T-helper 9 cell (primary cell): ENCODE data around the gene MUC21.
"Not testable (repeated sequence)": the region's sequence is repeated elsewhere in the genome, so short reads cannot be mapped to it uniquely, and the experiment has no call there.

Source experiments
- DNase-seq: peaks from one replicate; pipeline ENCODE4 v3.0.0-alpha.2; 2020
- total RNA-seq, 2 donors: gene quantifications; one replicate each; lab custom pipeline; 2026; lab: John Stamatoyannopoulos, UW

The MUC21 gene
- 0 reads per million in 2 donors for total RNA-seq

- DNase-seq, result no peak
Measured at GRCh38 chr6:30983439-30983838, at the start of gene MUC21. MUC21 (plus strand) TSS chr6:30983718; CDS start chr6:30983959, 241 bp downstream.

GRCh38 chr6:30935018-30935417 is 48.5 kb upstream of the MUC21 start:
- DNase-seq, result no peak

- no peak for DNase-seq
Measured at GRCh38 chr6:30937265-30937664, 46.3 kb upstream of the MUC21 start.

GRCh38 chr6:30938730-30939129 is 44.8 kb upstream of the MUC21 start:
- DNase-seq, result no peak

- DNase-seq, result no peak
Measured at GRCh38 chr6:30939473-30939872, 44.0 kb upstream of the MUC21 start.

GRCh38 chr6:30940361-30940986 is 43.0 kb upstream of the MUC21 start, which contains the start of gene MUCL3:
MUCL3 (plus strand) TSS chr6:30940973; CDS start chr6:30941000, 27 bp downstream.
- DNase-seq, result no peak

GRCh38 chr6:30942338-30943060 is 41.0 kb upstream of the MUC21 start:
- DNase-seq, result no peak

- DNase-seq, result no peak
Measured at GRCh38 chr6:30944051-30944450, 39.5 kb upstream of the MUC21 start.

- DNase-seq, result no peak
Measured at GRCh38 chr6:30945281-30945680, 38.2 kb upstream of the MUC21 start.

- DNase-seq, result no peak
Measured at GRCh38 chr6:30947231-30947630, 36.3 kb upstream of the MUC21 start.

- no peak for DNase-seq
Measured at GRCh38 chr6:30948811-30949210, 34.7 kb upstream of the MUC21 start.

- DNase-seq, result no peak
Measured at GRCh38 chr6:30951907-30952469, 31.5 kb upstream of the MUC21 start.

GRCh38 chr6:30954631-30955366 is 28.7 kb upstream of the MUC21 start:
- no peak for DNase-seq

GRCh38 chr6:30955367-30956042 is 28.0 kb upstream of the MUC21 start:
- peak; percentile 41 for DNase-seq

- no peak for DNase-seq
Measured at GRCh38 chr6:30957716-30958115, 25.8 kb upstream of the MUC21 start.

- no peak for DNase-seq
Measured at GRCh38 chr6:30960907-30961673, 22.4 kb upstream of the MUC21 start.

- DNase-seq, result no peak
Measured at GRCh38 chr6:30962716-30963115, 20.8 kb upstream of the MUC21 start.

GRCh38 chr6:30963641-30964040 is 19.9 kb upstream of the MUC21 start:
- no peak for DNase-seq

- no peak for DNase-seq
Measured at GRCh38 chr6:30964075-30964474, 19.4 kb upstream of the MUC21 start.

GRCh38 chr6:30965140-30965601 is 18.3 kb upstream of the MUC21 start:
- DNase-seq, result no peak

GRCh38 chr6:30966154-30966553 is 17.4 kb upstream of the MUC21 start:
- DNase-seq, result no peak

- DNase-seq, result not testable (repeated sequence)
Measured at GRCh38 chr6:30969171-30969570, 14.3 kb upstream of the MUC21 start.
